HuH-7.5 (cell line): ENCODE data around the gene KCNAB3.

Source experiments
- DNase-seq: peaks from one replicate; pipeline ENCODE4 v3.0.0; 2011; ENCODE audit warnings: low spot score

KCNAB3 gene

GRCh38 chr17:7897773-7898172 is 31.9 kb downstream of the KCNAB3 start:
- peak; percentile 35 for DNase-seq

DNA sequence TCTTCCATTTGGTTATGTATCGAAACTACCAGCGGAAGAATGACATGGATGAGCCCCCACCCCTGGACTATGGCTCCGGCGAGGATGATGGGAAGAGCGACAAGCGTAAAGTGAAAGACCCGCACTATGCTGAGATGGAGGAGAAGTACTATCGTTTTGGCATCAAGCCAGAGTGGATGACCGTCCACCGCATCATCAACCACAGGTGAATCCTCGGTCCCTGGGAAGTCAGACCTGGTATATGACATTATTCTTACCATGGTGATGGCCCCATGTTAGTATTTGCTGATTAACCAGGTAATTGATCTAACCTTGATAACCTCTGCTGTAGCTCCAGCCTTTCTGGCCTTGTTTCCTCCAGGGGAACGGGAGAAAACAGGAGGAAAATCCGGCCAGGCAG is 32.6 kb downstream of the KCNAB3 start:
- no peak for DNase-seq

GRCh38 chr17:7894866-7895265 is 34.8 kb downstream of the KCNAB3 start:
- no peak for DNase-seq

GRCh38 chr17:7894226-7894625 is 35.4 kb downstream of the KCNAB3 start:
- DNase-seq, result no peak

- DNase-seq, result no peak
Measured at GRCh38 chr17:7893187-7893880, 36.3 kb downstream of the KCNAB3 start.

DNA sequence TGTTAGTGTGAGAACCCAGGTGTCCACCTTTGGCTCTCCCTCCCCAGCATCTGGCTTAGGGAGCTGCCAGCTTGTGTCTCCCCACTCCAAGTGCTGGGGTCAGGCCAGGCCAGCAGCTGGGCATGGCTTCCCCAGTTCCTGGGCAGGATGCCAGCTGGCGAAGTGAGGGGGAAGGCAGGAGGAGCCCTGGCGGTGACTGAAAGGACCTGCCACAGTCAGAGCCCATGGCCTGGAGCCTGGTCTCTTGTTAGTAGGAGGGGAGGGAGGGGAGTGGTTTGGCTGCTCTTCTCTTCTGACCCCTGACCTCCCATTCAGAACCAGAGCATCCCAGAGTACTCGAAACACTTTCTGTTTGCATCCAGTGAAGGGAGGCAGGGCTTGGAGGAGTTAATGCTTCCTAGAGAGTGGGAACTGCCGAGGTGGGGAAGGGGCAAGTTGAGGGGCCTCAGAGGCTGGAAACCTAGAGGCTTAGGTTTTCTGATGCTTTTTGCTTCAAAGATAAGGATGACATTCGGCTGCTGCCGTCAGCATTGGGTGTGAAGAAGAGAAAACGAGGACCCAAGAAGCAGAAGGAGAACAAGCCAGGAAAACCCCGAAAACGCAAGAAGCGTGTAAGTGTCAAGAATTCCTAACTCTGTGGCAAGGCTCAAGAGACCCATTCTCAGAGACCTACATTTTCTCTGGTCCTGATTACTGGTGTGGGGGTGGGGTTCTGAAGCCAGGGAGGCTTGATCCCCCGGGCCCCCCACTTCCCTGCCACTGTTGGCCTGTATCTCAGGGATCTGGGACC is 40.3 kb downstream of the KCNAB3 start:
- DNase-seq, result peak; percentile 31

GRCh38 chr17:7888184-7888920 is 41.3 kb downstream of the KCNAB3 start, which contains the start of gene CHD3:
Gene CHD3 (plus strand): TSS chr17:7888789. CDS start chr17:7889001, 212 bp downstream.
- no peak for DNase-seq

DNA sequence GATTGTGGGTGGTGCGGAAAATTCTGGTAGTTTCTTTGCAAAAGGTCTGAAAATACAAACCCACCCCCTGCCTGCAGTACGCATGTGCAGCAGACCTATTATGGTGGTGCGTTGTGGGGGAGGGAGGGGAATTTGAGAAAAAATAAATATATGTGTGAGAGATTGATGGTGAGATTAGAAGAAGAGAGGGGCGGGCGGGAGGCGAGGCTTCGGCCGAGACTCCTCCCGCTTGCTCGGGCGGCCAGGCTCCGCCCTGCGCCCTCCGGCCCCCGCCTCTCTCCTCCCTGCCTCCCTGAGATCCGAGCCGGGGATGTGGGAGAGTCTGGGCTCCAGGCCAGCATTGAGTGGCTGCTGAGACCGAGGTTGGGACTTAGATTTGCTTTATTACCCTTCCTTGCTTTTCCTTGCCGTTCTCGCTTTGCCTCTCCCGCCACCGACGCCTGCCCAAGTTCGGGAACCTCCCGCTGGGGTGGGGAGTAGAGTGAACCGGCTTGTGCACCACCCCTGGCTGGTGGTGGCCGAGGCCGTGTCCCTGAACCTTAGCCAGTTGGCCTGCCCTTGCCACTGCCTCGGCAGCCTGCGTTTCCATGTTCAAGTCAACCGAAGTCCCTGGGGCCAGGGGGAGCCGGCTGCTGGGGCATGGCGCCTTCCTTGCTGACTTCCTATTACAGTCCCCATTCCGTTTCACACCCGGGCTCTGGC is 42.0 kb downstream of the KCNAB3 start:
- peak; percentile 89 for DNase-seq

- DNase-seq, result no peak
Measured at GRCh38 chr17:7887038-7887481, 42.6 kb downstream of the KCNAB3 start.

DNA sequence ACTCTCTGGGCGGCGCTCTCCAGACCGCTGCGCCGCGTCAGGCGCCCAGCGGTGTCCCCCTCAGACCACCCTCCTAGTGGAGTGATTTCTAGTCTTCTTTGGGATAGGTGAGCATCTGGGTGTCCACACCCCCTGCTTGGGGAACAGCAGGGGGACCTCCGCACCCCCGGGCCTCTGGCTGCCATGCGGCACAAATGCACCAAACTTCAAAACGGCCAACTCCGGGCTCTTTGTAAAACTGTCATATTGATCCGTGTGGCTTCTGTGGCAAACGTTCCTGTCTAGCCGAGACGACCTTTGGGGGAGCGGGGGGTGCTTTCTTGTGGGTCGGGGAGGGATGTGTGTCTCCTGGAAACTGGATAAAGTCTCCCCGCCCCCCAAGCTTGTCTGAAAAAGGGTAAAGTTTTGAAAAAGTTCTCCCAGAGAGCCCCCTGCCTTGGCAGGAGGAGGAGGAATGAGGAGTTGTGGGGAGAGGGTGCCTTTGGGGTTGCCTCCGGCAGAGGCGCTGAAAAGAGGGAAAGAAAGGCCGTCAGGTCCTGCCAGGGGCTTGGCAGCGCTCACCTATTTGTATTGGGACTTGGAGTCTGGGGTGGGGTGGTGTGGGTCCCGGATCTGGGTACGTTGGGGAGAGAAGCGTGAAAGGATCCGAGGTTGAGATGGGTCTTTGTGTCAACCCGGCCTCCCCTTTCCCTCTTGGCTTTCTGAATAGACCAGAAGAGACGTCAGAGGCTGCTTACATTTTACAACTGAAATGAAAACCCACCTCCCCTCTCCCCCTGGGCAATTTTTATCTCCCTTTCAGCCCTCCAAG is 43.2 kb downstream of the KCNAB3 start:
- peak; percentile 48 for DNase-seq

DNA sequence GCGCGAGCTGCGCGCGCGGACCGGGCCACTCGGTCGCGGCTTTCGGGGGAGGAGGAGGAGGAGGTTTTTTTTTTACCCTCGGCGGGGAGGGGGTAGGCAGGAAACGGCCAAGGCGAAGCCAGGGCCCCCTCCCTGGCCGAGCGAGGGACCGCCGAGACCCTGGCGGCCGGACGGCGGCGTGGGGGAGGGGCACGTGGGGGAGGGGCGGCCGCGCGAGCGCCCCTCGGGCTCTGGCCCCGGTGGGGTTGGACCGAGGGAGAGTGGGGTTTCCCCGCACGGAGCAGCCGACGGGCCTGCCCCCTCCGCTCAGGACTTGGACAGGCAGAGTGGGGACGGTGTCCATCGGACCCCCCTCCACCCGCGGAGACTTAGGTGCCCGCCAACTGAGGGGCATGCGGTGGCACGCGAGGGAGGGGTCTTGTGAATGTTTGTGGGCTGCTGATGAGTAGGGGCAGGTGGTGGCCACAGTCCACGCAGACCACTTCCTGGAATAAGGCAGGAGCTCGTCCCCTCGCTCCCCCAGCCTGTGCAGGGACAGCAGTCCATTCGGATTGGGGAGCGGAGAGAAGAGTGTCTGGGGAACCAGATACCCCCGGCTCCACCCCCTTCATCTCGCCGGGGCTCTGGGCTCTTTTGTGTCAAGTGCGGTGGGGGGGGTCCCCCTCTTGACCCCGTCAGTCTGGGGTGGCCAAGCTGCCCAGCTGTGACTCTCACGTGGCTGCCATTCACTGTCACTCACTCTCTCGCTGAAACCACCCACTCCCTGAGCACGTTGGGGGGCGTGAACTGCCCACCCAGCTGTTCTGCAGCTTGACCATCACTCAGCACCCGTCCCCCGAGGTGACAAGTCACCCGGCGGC is 44.1 kb downstream of the KCNAB3 start:
- DNase-seq, result peak; percentile 67

DNA sequence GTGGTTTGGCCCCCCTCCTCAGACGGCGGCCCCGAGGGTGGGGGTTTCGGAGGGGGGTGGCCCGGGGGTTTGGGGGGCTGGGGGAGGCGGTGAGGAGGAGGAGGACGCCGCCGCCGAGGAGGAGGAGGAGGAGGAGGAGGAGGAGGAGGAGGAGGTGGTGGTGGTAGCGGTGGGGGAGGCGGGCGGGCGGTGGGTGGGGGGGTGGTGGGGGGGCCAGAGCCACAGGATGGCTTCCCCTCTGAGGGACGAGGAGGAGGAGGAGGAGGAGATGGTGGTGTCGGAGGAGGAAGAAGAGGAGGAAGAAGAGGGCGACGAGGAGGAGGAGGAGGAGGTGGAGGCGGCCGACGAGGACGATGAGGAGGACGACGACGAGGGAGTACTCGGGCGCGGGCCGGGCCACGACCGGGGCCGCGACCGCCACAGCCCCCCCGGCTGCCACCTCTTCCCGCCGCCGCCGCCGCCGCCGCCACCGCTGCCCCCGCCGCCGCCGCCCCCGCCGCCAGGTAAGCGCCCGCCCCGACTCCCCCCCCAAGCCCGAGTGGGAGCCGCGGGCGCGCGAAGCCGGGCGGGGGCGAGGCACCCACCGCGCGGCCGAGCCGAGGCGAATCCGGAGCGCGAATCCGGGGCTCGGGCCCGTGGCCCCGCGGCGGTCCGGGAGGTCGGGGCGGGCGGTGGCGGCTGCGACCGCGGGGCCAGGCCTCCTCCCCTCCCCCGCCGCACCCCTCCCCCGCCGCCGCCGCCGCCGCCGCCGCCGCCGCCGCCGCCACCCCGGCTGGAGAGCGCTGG is 44.9 kb downstream of the KCNAB3 start:
- peak; percentile 39 for DNase-seq

GRCh38 chr17:7883781-7884386 is 45.8 kb downstream of the KCNAB3 start:
- no peak for DNase-seq

GRCh38 chr17:7882629-7883028 is 47.0 kb downstream of the KCNAB3 start:
- DNase-seq, result no peak

- no peak for DNase-seq
Measured at GRCh38 chr17:7882068-7882467, 47.6 kb downstream of the KCNAB3 start.

GRCh38 chr17:7881276-7882054 is 48.2 kb downstream of the KCNAB3 start:
- DNase-seq, result no peak

DNA sequence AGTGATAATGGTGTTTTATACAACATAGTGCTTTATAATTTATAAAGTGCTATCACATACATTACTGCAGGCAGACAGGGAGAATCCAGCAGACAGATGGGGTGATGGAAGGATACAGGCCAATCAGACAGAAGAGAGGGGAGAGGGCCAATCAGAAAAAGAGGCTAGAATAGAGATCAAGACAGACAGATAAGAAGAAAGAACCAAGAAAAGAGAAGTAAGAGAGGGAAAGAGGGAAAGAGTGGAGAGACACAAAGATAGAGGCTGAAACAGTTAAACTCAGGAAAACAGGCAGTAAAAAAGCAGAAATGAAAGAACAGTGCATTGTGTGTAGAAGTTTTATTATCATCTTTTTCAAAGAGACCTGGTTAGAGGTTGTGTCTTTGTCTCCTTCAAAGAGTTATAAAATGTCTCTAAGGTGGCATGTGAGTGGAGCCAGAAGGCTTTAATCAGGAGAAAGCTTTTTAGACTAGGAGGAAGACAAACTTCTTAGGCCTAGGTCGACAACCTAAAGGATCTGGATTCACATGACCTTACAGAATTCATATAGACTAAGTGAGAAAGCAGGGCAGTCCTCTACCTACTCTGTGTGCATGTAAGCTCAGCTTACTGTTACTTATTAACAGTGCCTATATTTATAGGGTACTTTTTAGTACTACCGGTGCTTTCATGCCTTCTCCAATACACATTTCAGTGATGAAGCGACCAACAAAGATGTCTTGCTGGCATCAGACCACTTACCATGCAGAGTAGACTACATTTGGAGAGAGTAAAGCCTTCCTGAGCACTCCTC is 49.4 kb downstream of the KCNAB3 start:
- no peak for DNase-seq
